Measurements from ENCODE around the gene ALDH1B1. TPM values are rescaled to one million over a fixed set of nuclear protein-coding genes. Genes with fewer than 3 reads are reported as not detected.

ALDH1B1 gene
- total and polyA plus RNA-seq, 2 of the 13 experiments (the other 11 are each of a cell fraction or from before 2014, with no cell fraction given): 45.1 to 125 TPM

DNA sequence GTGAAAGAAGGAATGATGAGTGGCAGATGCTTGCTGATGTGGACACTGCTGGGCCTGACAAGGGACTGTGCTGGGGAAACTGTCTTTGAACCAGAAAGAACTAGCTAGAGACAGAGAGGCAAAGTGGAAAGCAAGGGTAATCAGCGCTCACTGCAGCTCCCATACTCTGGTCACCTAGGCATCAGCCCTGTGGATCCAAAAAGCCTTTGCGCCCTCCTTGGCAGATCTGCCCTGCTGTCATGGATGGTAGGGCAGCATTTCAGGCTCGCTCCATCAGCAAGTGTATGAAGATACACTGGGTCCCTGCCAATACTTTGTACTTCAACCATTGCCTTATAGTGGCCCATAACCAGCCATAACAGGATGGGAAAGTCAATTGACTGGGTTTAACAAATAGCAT, 6.6 kb upstream of the ALDH1B1 start:
- Histone ChIP-seq H4K20me1 (ENCODE audit: insufficient read depth, low read length) (no peaks in the 10 kb centered on the region), H3K9ac (ENCODE audit: insufficient read depth, low read depth, low read length) (peak overlapping the region; percentile 56), H3K27ac (ENCODE audit: extremely low read length, insufficient read depth, low read length) (peak overlapping the region; percentile 80), H3K4me2 (ENCODE audit: low read depth, low read length) (peak overlapping the region; percentile 59), H3K36me3 (replicated peaks in 1 of 2; ENCODE audit: control insufficient read depth in 1 of 2, insufficient read depth in 2 of 2, low read length in 2 of 2) (no peaks in the 10 kb centered on the region), H2AFZ (ENCODE audit: low read length) (peak overlapping the region; percentile 38), H3K4me1 (ENCODE audit: insufficient read depth, low read length) (peaks cover 100% of the 10 kb centered on the region), H3K79me2 (ENCODE audit: insufficient read depth, low read length) (no peaks in the 10 kb centered on the region), H3K27me3 (ENCODE audit: control insufficient read depth in 1 of 2, insufficient read depth in 2 of 2, low read length in 2 of 2) (no peaks in the 10 kb centered on the region), H3K9me3 (ENCODE audit: low read length) (peaks cover 6% of the 10 kb centered on the region; the same call in 1 of the 2 replicates), H3K4me3 (replicated peaks in 1 of 3; ENCODE audit: insufficient read depth in 1 of 3, low read depth in 2 of 3, low read length in 3 of 3) (peak overlapping the region in 1 of 3 experiments; percentile 17; a peak in 1 of 6 replicates)
- TSS peak; percentile 96 for BruUV-seq (replicated peaks)
- DNase-seq (ENCODE audit: low spot score) (no peak), ATAC-seq (no peak; the same call in 1 of the 3 replicates), FAIRE-seq (no peak)
- ChIA-PET POLR2A (interaction anchor here (1.3 kb wide), 1 partner anchor 52 kb away, joined by 5 read pairs; no protein-coding TSS in a partner anchor), CTCF (ENCODE audit: low intra/inter-chr PET ratio, low total read pairs) (no interaction called here)
- in situ Hi-C loops (cut with HindIII; ENCODE audit: extremely low pct_ligation_motif_present, low pct_unique_long_range_greater_than_20kb) (no loop called here), intact Hi-C loops (cut with micrococcal nuclease; ENCODE audit: unreplicated experiment) (no loop called here)
- 89% methylated on average over 3 of the region's 3 CpGs for WGBS (ENCODE audit: low lambda C conversion rate)
- TF ChIP-seq ZFP82 (CRISPR knock-in tag; IDR thresholded peaks at IDR 0.05; ENCODE audit: borderline replicate concordance): 0 out of 2 replicates have a peak, but pooled peaks have one; percentile 13
- TF ChIP-seq, protein P1, sequence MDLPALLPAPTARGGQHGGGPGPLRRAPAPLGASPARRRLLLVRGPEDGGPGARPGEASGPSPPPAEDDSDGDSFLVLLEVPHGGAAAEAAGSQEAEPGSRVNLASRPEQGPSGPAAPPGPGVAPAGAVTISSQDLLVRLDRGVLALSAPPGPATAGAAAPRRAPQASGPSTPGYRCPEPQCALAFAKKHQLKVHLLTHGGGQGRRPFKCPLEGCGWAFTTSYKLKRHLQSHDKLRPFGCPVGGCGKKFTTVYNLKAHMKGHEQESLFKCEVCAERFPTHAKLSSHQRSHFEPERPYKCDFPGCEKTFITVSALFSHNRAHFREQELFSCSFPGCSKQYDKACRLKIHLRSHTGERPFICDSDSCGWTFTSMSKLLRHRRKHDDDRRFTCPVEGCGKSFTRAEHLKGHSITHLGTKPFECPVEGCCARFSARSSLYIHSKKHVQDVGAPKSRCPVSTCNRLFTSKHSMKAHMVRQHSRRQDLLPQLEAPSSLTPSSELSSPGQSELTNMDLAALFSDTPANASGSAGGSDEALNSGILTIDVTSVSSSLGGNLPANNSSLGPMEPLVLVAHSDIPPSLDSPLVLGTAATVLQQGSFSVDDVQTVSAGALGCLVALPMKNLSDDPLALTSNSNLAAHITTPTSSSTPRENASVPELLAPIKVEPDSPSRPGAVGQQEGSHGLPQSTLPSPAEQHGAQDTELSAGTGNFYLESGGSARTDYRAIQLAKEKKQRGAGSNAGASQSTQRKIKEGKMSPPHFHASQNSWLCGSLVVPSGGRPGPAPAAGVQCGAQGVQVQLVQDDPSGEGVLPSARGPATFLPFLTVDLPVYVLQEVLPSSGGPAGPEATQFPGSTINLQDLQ (CRISPR knock-in tag; IDR thresholded peaks at IDR 0.05): no peak
- no peak for TF ChIP-seq GATAD2A (CRISPR knock-in tag; IDR thresholded peaks at IDR 0.05)
- TF ChIP-seq KLF15 (CRISPR knock-in tag; IDR thresholded peaks at IDR 0.05; ENCODE audit: borderline replicate concordance): no peak
- TF ChIP-seq, protein P2, sequence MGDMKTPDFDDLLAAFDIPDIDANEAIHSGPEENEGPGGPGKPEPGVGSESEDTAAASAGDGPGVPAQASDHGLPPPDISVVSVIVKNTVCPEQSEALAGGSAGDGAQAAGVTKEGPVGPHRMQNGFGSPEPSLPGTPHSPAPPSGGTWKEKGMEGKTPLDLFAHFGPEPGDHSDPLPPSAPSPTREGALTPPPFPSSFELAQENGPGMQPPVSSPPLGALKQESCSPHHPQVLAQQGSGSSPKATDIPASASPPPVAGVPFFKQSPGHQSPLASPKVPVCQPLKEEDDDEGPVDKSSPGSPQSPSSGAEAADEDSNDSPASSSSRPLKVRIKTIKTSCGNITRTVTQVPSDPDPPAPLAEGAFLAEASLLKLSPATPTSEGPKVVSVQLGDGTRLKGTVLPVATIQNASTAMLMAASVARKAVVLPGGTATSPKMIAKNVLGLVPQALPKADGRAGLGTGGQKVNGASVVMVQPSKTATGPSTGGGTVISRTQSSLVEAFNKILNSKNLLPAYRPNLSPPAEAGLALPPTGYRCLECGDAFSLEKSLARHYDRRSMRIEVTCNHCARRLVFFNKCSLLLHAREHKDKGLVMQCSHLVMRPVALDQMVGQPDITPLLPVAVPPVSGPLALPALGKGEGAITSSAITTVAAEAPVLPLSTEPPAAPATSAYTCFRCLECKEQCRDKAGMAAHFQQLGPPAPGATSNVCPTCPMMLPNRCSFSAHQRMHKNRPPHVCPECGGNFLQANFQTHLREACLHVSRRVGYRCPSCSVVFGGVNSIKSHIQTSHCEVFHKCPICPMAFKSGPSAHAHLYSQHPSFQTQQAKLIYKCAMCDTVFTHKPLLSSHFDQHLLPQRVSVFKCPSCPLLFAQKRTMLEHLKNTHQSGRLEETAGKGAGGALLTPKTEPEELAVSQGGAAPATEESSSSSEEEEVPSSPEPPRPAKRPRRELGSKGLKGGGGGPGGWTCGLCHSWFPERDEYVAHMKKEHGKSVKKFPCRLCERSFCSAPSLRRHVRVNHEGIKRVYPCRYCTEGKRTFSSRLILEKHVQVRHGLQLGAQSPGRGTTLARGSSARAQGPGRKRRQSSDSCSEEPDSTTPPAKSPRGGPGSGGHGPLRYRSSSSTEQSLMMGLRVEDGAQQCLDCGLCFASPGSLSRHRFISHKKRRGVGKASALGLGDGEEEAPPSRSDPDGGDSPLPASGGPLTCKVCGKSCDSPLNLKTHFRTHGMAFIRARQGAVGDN (CRISPR knock-in tag; IDR thresholded peaks at IDR 0.05): peak; percentile 22; the same call in 1 of the 2 replicates
- peak; percentile 27; the same call in 1 of the 2 replicates for TF ChIP-seq ZNF350 (CRISPR knock-in tag; IDR thresholded peaks at IDR 0.05; ENCODE audit: borderline replicate concordance, low read depth)
- peak; percentile 16; the same call in 1 of the 2 replicates for TF ChIP-seq ZFX (CRISPR knock-in tag; IDR thresholded peaks at IDR 0.05; ENCODE audit: low read depth)
- TF ChIP-seq ZNF572 (CRISPR knock-in tag; IDR thresholded peaks at IDR 0.05): 0 out of 2 replicates have a peak, but pooled peaks have one; percentile 52
- TF ChIP-seq, protein P3, sequence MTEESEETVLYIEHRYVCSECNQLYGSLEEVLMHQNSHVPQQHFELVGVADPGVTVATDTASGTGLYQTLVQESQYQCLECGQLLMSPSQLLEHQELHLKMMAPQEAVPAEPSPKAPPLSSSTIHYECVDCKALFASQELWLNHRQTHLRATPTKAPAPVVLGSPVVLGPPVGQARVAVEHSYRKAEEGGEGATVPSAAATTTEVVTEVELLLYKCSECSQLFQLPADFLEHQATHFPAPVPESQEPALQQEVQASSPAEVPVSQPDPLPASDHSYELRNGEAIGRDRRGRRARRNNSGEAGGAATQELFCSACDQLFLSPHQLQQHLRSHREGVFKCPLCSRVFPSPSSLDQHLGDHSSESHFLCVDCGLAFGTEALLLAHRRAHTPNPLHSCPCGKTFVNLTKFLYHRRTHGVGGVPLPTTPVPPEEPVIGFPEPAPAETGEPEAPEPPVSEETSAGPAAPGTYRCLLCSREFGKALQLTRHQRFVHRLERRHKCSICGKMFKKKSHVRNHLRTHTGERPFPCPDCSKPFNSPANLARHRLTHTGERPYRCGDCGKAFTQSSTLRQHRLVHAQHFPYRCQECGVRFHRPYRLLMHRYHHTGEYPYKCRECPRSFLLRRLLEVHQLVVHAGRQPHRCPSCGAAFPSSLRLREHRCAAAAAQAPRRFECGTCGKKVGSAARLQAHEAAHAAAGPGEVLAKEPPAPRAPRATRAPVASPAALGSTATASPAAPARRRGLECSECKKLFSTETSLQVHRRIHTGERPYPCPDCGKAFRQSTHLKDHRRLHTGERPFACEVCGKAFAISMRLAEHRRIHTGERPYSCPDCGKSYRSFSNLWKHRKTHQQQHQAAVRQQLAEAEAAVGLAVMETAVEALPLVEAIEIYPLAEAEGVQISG (CRISPR knock-in tag; IDR thresholded peaks at IDR 0.05): peak; percentile 31; the same call in 1 of the 2 replicates
- TF ChIP-seq ZNF749 (CRISPR knock-in tag; IDR thresholded peaks at IDR 0.05; ENCODE audit: borderline replicate concordance): peak; percentile 62; the same call in 1 of the 2 replicates
- no peak for TF ChIP-seq ZNF83 (CRISPR knock-in tag; IDR thresholded peaks at IDR 0.05; ENCODE audit: borderline replicate concordance)
- 0 out of 2 replicates have a peak, but pooled peaks have one; percentile 40 for TF ChIP-seq RBFOX2 (IDR thresholded peaks at IDR 0.05; ENCODE audit: low read depth, low read length)
- TF ChIP-seq CAMTA2 (CRISPR knock-in tag; IDR thresholded peaks at IDR 0.05; ENCODE audit: borderline replicate concordance): no peak
- TF ChIP-seq NCOA2 (CRISPR knock-in tag; IDR thresholded peaks at IDR 0.05): no peak

Measured in HepG2 (cell line).